Measurements from ENCODE around the gene SLC9A9.
"Not testable (repeated sequence)": the region's sequence is repeated elsewhere in the genome, so short reads cannot be mapped to it uniquely, and the experiment has no call there.

Gene SLC9A9

GRCh38 chr3:143753456-143753855 lies 94.8 kb downstream of the SLC9A9 start:
- DNase-seq (ENCODE audit: low read depth), result no peak

GRCh38 chr3:143753006-143753405 lies 95.3 kb downstream of the SLC9A9 start:
- no peak for DNase-seq (ENCODE audit: low read depth)

- DNase-seq (ENCODE audit: low read depth), result peak; percentile 3
Measured at GRCh38 chr3:143751643-143752178, 96.6 kb downstream of the SLC9A9 start.

DNA sequence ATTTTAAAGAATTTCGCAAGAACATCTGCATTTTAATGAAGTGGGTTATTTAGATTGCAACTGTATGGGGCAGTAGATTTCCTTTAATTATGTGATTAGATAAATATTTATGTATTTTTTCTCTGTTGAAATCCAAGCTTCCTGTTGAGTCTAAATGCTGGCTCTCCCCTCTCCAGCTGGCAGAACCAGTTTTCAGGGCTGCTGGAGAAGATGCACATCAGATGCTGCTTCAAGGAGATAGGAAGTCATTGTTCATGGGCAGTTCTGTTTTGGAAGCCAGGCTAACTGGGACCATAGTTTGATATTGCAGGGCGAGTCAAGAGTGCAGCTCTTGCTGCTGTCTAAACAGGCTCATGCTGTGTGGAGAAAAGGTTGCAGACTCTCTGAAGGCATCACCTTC lies 97.4 kb downstream of the SLC9A9 start:
- no peak for DNase-seq (ENCODE audit: low read depth)

GRCh38 chr3:143749926-143750325 lies 98.3 kb downstream of the SLC9A9 start:
- no peak for DNase-seq (ENCODE audit: low read depth)

GRCh38 chr3:143737065-143737464 lies 111.2 kb downstream of the SLC9A9 start:
- DNase-seq (ENCODE audit: low read depth), result no peak

- no peak for DNase-seq (ENCODE audit: low read depth)
Measured at GRCh38 chr3:143736205-143736997, 111.9 kb downstream of the SLC9A9 start.

GRCh38 chr3:143731776-143732175 lies 116.5 kb downstream of the SLC9A9 start:
- DNase-seq (ENCODE audit: low read depth), result no peak

DNA sequence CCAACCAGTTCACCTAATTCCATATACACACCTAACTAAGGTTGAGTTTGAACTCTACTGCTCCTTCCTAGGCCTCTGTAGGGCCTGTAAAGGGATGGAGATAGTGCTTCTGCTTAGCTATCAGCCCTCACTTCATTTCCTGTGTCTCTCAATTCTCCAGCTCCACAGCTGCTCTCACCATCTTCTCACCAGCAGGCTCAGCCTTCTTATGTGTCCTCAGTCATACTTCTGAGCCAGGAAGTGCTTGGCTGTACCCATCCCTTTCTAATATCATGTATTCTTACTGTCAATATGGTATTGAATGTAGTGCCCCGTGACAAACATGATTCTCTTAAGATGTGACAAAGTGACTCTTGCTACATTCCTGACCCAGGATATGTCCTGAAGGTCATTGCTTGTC lies 116.9 kb downstream of the SLC9A9 start:
- no peak for DNase-seq (ENCODE audit: low read depth)

GRCh38 chr3:143727391-143727790 lies 120.9 kb downstream of the SLC9A9 start:
- DNase-seq (ENCODE audit: low read depth), result no peak

DNA sequence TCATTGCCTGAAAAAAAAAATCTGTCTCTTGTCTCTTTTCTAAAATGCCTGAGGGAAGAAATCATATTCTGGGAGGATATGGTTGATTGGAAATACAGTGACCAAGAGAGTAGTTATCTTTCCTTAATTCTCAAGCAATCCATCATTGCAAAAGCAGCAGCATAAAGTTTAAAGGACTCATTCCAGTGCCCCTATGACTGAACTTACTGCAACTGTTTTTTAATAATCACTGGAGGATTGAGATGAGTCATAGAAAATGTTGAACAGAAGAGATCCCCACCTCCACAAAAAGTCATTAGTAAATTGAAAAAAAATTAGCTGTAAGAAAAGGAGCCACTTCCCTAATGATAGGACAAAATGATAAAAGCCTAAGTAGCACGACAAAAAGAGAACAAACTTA lies 121.5 kb downstream of the SLC9A9 start:
- no peak for DNase-seq (ENCODE audit: low read depth)

DNA sequence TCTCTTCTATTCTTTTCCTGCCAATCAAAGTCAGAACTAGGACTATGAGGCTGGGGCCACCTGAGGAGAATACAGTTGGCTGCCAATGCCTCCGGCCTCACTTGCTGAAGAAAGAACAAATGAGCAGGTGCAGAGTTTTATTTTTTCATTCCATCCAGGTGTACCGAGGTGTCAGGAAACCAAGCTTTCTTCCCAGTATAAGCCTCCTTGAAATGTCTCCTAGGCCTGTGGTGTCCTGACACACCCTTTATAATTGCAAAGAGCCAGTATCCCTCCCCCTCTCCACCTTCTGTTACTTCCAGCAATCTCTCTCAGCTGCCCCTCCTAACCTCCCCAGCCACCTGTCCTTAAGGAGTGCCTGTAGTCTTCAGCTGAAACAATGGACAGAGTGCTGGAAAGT lies 127.9 kb downstream of the SLC9A9 start:
- DNase-seq (ENCODE audit: low read depth), result no peak

DNA sequence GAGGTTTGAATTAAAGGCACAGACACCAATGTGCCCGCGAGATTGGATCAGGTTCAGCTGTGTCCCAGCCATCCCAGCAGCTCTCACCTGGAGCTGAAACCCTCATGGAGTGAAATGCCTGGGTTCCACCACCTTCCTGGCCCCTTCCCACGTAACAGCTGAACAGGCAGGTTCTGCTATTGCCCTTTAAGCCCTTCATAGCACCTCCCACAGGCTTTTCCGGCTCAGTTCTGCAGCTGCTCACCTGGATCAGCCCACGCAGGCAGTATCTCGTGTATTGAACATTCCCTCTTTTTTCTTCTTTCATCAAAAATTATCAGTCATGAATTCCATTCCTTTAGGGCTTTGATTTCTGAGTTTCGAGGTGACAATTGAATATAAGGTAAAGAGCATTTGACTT lies 129.8 kb downstream of the SLC9A9 start:
- DNase-seq (ENCODE audit: low read depth), result no peak

DNA sequence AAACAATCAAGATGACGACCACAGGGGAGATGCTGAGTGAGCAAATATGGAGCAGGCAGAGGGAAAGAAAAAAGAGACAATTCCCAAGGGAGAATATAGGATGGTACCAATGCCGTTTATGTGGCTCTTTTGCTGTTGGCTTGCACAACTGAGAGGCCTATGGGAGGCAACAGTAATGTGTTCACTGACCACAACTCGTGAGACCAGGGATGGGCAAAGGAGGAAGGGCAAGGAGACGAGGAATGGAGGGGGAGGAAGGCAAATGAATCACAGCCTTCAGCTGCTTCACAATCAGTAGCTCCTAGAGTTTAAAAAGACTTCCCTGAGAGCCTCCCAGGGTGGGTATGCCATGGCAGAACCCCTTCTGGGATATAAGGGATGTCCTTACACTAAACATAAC lies 131.5 kb downstream of the SLC9A9 start:
- no peak for DNase-seq (ENCODE audit: low read depth)

GRCh38 chr3:143712522-143712921 lies 135.7 kb downstream of the SLC9A9 start:
- DNase-seq (ENCODE audit: low read depth), result no peak

- DNase-seq (ENCODE audit: low read depth), result no peak
Measured at GRCh38 chr3:143707848-143708247, 140.4 kb downstream of the SLC9A9 start.

DNA sequence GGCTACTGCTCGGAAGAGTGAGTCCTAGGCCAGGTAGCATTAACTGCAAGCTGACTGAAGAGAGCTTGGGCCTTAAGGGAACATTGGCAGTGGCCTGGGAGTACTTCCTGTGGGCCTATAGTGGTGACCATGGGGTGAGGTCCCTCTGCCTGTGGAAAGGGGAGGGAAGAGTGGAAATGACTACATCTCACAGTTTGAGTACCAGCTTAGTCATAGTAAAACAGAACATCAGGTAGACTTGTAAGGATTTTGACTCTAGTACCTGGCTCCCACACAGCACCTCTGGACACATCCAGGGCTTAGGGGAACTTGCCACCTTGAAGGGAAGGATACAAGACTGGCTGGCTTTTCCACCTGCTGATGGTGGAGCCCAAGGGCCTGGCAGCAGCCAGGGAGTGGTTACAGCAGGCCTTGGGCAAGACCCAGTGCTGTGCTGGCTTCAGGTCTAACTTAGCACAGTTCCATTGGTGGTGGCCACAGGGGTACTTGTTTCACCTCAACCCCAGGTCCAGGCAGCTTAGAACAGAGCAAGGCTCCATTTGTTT lies 147.8 kb downstream of the SLC9A9 start:
- DNase-seq (ENCODE audit: low read depth), result no peak

DNA sequence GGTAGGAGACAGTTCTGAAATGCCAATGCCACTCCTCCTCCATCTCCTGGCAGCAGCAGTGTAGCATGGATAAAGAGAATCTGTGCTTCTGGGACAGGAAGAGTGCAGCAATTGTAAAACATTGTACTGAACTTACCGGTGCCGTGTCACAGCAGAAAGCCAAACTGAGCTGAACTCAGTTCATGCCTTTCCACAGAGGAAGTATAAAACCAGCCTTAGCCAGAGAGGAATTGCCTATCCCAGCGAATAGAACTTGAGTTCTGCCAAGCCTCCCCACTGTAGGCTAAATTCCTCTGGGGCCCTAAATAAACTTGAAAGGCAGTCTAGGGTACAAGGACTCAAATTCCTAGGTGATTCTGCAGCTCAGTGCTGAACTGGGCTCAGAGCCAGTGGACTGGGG lies 148.8 kb downstream of the SLC9A9 start:
- DNase-seq (ENCODE audit: low read depth), result no peak

- no peak for DNase-seq (ENCODE audit: low read depth)
Measured at GRCh38 chr3:143698682-143699303, 149.5 kb downstream of the SLC9A9 start.

DNA sequence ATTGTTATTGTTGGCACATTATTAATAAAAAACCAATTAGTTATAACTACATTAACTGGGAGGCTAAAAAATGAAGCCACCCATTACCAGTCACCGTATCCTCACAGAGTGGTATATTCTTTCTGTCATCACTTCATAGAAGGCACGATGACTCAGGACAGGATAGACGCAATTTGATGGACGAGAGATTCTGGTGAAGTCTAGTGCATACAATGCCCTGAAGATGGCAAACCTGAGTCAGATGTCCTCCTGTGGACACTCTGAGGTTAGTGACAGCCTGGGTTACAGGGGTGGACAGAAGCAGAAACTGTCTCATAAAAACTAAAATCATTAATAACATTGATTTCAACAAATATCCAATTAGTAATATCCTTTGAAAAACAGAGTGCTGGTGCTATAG lies 150.3 kb downstream of the SLC9A9 start:
- no peak for DNase-seq (ENCODE audit: low read depth)

- not testable (repeated sequence) for DNase-seq (ENCODE audit: low read depth)
Measured at GRCh38 chr3:143695333-143695732, 152.9 kb downstream of the SLC9A9 start.

- DNase-seq (ENCODE audit: low read depth), result no peak
Measured at GRCh38 chr3:143693506-143693905, 154.8 kb downstream of the SLC9A9 start.

- no peak for DNase-seq (ENCODE audit: low read depth)
Measured at GRCh38 chr3:143686638-143687197, 161.6 kb downstream of the SLC9A9 start.

Data from stimulated activated CD8-positive, alpha-beta memory T cell treated with anti-CD3 and anti-CD28 coated beads, Interleukin-15, amount 100 ng/mL, for 24 hours (primary cell).